ENCODE measurements around the gene CD27. TPM values are rescaled to one million over a fixed set of nuclear protein-coding genes. Genes with fewer than 3 reads are reported as not detected.
"Not testable (repeated sequence)": the region's sequence is repeated elsewhere in the genome, so short reads cannot be mapped to it uniquely, and the experiment has no call there.

Gene CD27
- polyA plus RNA-seq, 3 donors, result 0.08 to 1.2 (median 0.88) TPM

DNA sequence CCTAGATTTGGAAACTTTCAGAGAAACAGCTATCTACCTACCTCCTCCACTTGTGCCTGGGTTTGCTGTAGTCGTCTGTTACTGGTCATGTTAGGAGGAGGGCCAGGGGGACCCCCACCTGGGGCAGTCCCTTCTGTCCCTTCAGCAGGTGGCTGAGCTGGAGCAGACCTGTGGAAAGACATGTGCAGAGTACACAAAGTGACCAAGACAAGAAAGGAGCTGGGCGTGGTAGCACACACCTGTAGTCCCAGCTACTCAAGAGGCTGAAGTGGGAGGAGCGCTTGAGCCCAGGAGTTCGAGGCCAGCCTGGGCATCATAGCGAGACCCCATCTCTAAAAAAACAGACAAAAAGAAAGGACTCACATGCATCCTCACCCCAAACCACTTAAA is 21.4 kb downstream of the CD27 start:
- H3K4me3 Mint-ChIP-seq, result no peak overlapping the region
- Histone ChIP-seq H2AFZ (ENCODE audit: insufficient read depth, low read depth, low read length, poor library complexity, severe bottlenecking) (no peak overlapping the region), H3K36me3 (replicated peaks in 1 of 2; ENCODE audit: control insufficient read depth in 1 of 2, insufficient read depth in 2 of 2, low read length in 2 of 2) (peaks cover 24 to 45% of the 10 kb centered on the region in 2 donors), H4K20me1 (ENCODE audit: insufficient read depth, low read length) (peaks cover 38% of the 10 kb centered on the region), H3K79me2 (ENCODE audit: insufficient read depth, low read length) (peaks cover 36% of the 10 kb centered on the region), H3K4me3 (replicated peaks in 1 of 3; ENCODE audit: low read depth in 2 of 3, low read length in 3 of 3) (no peak overlapping the region), H3K4me1 (ENCODE audit: control insufficient read depth in 1 of 2, insufficient read depth in 2 of 2, low read length in 2 of 2) (peaks cover 44 to 57% of the 10 kb centered on the region in 2 donors), H3K27me3 (ENCODE audit: control insufficient read depth in 2 of 2, insufficient read depth in 2 of 2, low read length in 2 of 2) (no peaks in the 10 kb centered on the region), H3K4me2 (replicated peaks; ENCODE audit: extremely low read depth, low read length, poor library complexity, severe bottlenecking) (no peak overlapping the region), H3K27ac (ENCODE audit: low read depth in 1 of 2, low read length in 2 of 2) (no peak overlapping the region), H3K9me3 (replicated peaks in 1 of 2; ENCODE audit: control insufficient read depth in 1 of 2, insufficient read depth in 1 of 2, low read length in 2 of 2) (no peaks in the 10 kb centered on the region), H3K9ac (ENCODE audit: insufficient read depth, low read length, poor library complexity, severe bottlenecking) (no peak overlapping the region)
- TF ChIP-seq, protein P1, sequence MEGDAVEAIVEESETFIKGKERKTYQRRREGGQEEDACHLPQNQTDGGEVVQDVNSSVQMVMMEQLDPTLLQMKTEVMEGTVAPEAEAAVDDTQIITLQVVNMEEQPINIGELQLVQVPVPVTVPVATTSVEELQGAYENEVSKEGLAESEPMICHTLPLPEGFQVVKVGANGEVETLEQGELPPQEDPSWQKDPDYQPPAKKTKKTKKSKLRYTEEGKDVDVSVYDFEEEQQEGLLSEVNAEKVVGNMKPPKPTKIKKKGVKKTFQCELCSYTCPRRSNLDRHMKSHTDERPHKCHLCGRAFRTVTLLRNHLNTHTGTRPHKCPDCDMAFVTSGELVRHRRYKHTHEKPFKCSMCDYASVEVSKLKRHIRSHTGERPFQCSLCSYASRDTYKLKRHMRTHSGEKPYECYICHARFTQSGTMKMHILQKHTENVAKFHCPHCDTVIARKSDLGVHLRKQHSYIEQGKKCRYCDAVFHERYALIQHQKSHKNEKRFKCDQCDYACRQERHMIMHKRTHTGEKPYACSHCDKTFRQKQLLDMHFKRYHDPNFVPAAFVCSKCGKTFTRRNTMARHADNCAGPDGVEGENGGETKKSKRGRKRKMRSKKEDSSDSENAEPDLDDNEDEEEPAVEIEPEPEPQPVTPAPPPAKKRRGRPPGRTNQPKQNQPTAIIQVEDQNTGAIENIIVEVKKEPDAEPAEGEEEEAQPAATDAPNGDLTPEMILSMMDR (IDR thresholded peaks at IDR 0.05), result no peak
- H3K27ac Mint-ChIP-seq, result peak overlapping the region in 1 of 7 donors; percentile 63
- peaks cover 0 to 2% (median 1%) of the 10 kb centered on the region in 3 donors for H3K27me3 Mint-ChIP-seq (ENCODE audit: low read depth in 3 of 3)
- DNase-seq, result no peak
- H3K4me1 Mint-ChIP-seq, result peaks cover 67% of the 10 kb centered on the region
- WGBS (ENCODE audit: insufficient coverage), result 100% methylated on average over 1 of the region's 5 CpGs
- intact Hi-C loops (cut with micrococcal nuclease), result loop anchor here in 1 of 2 donors (5.0 kb wide), 1 partner anchor 144 kb away; no protein-coding TSS in a partner anchor
- H3K36me3 Mint-ChIP-seq, result peaks cover 57 to 58% of the 10 kb centered on the region in 2 donors
- no peaks in the 10 kb centered on the region for H3K9me3 Mint-ChIP-seq

- H3K4me3 Mint-ChIP-seq; H3K9me3 Mint-ChIP-seq; H3K9ac ChIP-seq (ENCODE audit: insufficient read depth, low read length, poor library complexity, severe bottlenecking); H3K27ac ChIP-seq (ENCODE audit: low read depth in 1 of 2, low read length in 2 of 2); DNase-seq; H3K27me3 Mint-ChIP-seq (ENCODE audit: low read depth in 3 of 3); H3K4me2 ChIP-seq (replicated peaks; ENCODE audit: extremely low read depth, low read length, poor library complexity, severe bottlenecking); H3K27me3 ChIP-seq (ENCODE audit: control insufficient read depth in 2 of 2, insufficient read depth in 2 of 2, low read length in 2 of 2); H3K9me3 ChIP-seq (replicated peaks in 1 of 2; ENCODE audit: control insufficient read depth in 1 of 2, insufficient read depth in 1 of 2, low read length in 2 of 2); H3K4me3 ChIP-seq (replicated peaks in 1 of 3; ENCODE audit: low read depth in 2 of 3, low read length in 3 of 3); H2AFZ ChIP-seq (ENCODE audit: insufficient read depth, low read depth, low read length, poor library complexity, severe bottlenecking): not testable (repeated sequence)
- peaks cover 38% of the 10 kb centered on the region for H4K20me1 ChIP-seq (ENCODE audit: insufficient read depth, low read length)
- peaks cover 42 to 57% of the 10 kb centered on the region in 2 donors for H3K4me1 ChIP-seq (ENCODE audit: control insufficient read depth in 1 of 2, insufficient read depth in 2 of 2, low read length in 2 of 2)
- peaks cover 66% of the 10 kb centered on the region for H3K4me1 Mint-ChIP-seq
- no CpG with 5 or more reads among the region's 4 CpGs for WGBS (ENCODE audit: insufficient coverage)
- H3K79me2 ChIP-seq (ENCODE audit: insufficient read depth, low read length), result peaks cover 36% of the 10 kb centered on the region
- intact Hi-C loops (cut with micrococcal nuclease), result loop anchor here in 1 of 2 donors (5.0 kb wide), 1 partner anchor 144 kb away; no protein-coding TSS in a partner anchor
- peak overlapping the region in 1 of 7 donors; percentile 51 for H3K27ac Mint-ChIP-seq
- H3K36me3 ChIP-seq (replicated peaks in 1 of 2; ENCODE audit: control insufficient read depth in 1 of 2, insufficient read depth in 2 of 2, low read length in 2 of 2), result peaks cover 24 to 45% of the 10 kb centered on the region in 2 donors
- peaks cover 56 to 58% of the 10 kb centered on the region in 2 donors for H3K36me3 Mint-ChIP-seq
Observed at GRCh38 chr12:6466751-6467150, 22.0 kb downstream of the CD27 start.

- not testable (repeated sequence) for DNase-seq; H3K9me3 ChIP-seq (replicated peaks in 1 of 2; ENCODE audit: control insufficient read depth in 1 of 2, insufficient read depth in 1 of 2, low read length in 2 of 2); H3K4me3 Mint-ChIP-seq; H3K4me3 ChIP-seq (replicated peaks in 1 of 3; ENCODE audit: low read depth in 2 of 3, low read length in 3 of 3); H3K27ac Mint-ChIP-seq; H3K27me3 Mint-ChIP-seq (ENCODE audit: low read depth in 3 of 3); H3K9ac ChIP-seq (ENCODE audit: insufficient read depth, low read length, poor library complexity, severe bottlenecking); H2AFZ ChIP-seq (ENCODE audit: insufficient read depth, low read depth, low read length, poor library complexity, severe bottlenecking); H3K9me3 Mint-ChIP-seq; H3K27ac ChIP-seq (ENCODE audit: low read depth in 1 of 2, low read length in 2 of 2); H3K27me3 ChIP-seq (ENCODE audit: control insufficient read depth in 2 of 2, insufficient read depth in 2 of 2, low read length in 2 of 2); H3K4me2 ChIP-seq (replicated peaks; ENCODE audit: extremely low read depth, low read length, poor library complexity, severe bottlenecking)
- Mint-ChIP-seq H3K36me3 (peaks cover 48 to 51% of the 10 kb centered on the region in 2 donors), H3K4me1 (peaks cover 61% of the 10 kb centered on the region)
- intact Hi-C loops (cut with micrococcal nuclease), result loop anchor here in 1 of 2 donors (2.0 to 5.0 kb wide), 2 partner anchors 45 to 145 kb away; no protein-coding TSS in a partner anchor
- Histone ChIP-seq H4K20me1 (ENCODE audit: insufficient read depth, low read length) (peaks cover 34% of the 10 kb centered on the region), H3K79me2 (ENCODE audit: insufficient read depth, low read length) (peaks cover 33% of the 10 kb centered on the region), H3K4me1 (ENCODE audit: control insufficient read depth in 1 of 2, insufficient read depth in 2 of 2, low read length in 2 of 2) (peaks cover 32 to 50% of the 10 kb centered on the region in 2 donors), H3K36me3 (replicated peaks in 1 of 2; ENCODE audit: control insufficient read depth in 1 of 2, insufficient read depth in 2 of 2, low read length in 2 of 2) (peaks cover 24 to 40% of the 10 kb centered on the region in 2 donors)
- 92% methylated on average over 5 of the region's 9 CpGs for WGBS (ENCODE audit: insufficient coverage)
Observed at GRCh38 chr12:6467571-6468282, 23.0 kb downstream of the CD27 start.
